ENCODE measurements around the gene DHRS7C.

DNA sequence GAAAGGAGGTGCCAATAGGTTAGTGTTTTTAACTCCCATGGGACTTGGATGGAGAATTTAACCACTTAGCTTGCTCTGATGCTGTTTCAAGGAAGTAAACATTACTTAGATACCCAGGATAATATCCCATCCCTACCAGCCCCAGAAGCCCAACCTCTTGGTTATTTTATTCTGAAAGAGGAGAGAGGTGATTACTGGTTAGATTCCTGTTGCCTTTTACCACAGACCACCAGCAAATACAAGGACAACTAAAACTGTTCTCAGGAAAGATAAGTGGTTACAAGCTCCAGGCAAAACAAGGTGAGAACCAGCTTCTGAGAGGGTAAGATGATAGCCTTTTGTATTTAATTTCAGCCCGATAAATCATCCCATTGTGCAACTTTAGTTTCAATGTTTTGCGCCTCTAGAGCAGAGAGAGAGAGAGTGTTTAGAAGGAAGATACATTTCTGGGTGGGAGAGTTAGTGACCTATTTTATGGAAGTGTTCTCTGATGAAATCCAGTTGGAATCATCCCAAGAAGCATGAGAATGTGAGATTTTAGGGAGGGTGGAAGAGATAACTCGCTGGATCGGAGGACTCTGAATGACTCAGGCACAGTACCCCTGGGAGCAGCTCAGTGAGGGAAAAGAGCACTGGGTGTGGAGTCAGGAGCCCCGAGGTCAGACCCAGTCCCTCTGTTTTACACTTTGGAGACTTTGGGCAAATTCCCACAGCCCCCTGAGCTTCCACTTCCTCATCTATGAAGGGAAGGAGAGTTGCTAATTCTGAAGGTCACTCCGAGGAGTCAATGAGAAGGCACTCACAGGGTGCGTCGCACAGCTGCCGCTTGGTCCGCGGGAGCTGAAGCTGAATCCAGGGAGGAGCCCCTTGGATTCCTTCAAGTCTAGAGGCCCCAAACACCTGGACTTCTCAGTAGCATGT lies 46.4 kb upstream of the DHRS7C start:
- TF ChIP-seq, protein P1, sequence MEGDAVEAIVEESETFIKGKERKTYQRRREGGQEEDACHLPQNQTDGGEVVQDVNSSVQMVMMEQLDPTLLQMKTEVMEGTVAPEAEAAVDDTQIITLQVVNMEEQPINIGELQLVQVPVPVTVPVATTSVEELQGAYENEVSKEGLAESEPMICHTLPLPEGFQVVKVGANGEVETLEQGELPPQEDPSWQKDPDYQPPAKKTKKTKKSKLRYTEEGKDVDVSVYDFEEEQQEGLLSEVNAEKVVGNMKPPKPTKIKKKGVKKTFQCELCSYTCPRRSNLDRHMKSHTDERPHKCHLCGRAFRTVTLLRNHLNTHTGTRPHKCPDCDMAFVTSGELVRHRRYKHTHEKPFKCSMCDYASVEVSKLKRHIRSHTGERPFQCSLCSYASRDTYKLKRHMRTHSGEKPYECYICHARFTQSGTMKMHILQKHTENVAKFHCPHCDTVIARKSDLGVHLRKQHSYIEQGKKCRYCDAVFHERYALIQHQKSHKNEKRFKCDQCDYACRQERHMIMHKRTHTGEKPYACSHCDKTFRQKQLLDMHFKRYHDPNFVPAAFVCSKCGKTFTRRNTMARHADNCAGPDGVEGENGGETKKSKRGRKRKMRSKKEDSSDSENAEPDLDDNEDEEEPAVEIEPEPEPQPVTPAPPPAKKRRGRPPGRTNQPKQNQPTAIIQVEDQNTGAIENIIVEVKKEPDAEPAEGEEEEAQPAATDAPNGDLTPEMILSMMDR (IDR thresholded peaks at IDR 0.05; ENCODE audit: insufficient read depth, low read depth, low read length), result no peak
- TF ChIP-seq EZH2 (IDR thresholded peaks at IDR 0.05; ENCODE audit: insufficient read depth, low read length), result no peak

All from astrocyte (in vitro differentiated cells and primary cell).